ENCODE measurements around the gene MUC20.
"Not testable (repeated sequence)": the region's sequence is repeated elsewhere in the genome, so short reads cannot be mapped to it uniquely, and the experiment has no call there.

MUC20 gene

GRCh38 chr3:195693428-195694216, 27.2 kb upstream of the MUC20 start:
- DNase-seq, result no peak

DNA sequence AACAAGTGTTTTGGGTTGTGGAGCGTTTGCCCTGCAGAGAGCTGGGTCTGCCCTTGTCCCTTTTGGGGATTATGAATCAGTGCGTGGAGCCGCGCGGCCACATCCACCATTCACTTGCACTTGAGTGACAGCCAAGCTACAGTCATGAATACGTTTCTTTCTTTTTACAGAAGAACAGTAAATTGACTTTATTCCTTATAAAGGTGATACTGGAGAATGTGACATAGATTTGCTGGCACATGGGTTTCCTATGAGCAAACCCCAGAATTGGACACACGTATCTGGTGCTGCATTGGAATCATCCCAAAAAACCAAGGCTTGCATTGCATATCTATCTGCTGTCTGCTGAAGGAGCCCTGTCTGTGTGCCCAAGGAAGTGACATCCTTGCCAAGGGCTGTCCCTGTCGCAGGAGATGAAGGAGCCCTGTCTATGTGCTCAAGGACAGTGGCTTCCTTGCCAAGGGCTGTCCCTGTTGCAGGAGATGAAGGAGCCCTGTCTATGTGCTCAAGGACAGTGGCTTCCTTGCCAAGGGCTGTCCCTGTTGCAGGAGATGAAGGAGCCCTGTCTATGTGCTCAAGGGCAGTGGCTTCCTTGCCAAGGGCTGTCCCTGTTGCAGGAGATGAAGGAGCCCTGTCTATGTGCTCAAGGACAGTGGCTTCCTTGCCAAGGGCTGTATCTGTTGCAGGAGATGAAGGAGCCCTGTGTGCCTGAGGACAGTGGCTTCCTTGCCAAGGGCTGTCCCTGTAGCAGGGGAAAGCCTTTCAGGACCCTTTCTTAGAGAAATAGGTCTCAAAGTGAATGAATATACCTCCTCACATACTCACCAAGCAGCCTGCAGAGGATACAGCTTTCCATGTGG, 26.3 kb upstream of the MUC20 start:
- DNase-seq, result not testable (repeated sequence)

DNA sequence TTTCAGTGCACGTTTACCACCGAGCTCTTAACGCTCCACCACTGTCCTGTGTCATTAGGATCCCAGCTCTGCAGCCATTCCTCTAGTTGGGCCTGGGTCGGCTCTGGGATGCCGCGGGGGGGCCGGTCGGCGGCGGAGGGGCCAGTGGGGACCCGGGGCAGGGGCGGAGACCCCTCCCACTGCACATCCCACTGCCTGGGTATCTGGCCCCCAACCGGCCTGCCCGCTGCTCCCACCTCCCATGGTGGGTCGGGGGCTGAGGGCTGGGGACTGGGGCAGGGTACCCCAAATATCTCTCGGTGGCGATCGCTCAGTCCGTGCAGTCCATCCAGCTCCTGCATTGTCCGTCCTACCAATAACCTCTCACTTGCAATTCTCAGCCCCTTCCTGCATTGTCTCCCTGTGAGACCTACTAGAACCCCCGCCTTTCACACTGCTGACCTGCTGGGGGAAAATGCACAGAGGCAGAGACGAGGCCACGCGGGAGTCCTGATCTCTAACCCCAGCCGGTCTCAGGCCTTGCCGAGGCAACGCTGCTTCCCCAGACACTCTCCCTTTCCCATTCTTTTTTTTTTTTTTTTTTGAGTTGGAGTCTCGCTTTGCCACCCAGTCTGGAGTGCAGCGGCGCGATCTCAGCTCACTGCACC, 24.0 kb upstream of the MUC20 start:
- DNase-seq, result no peak

- no peak for DNase-seq
Observed at GRCh38 chr3:195697582-195698324, 23.0 kb upstream of the MUC20 start.

DNA sequence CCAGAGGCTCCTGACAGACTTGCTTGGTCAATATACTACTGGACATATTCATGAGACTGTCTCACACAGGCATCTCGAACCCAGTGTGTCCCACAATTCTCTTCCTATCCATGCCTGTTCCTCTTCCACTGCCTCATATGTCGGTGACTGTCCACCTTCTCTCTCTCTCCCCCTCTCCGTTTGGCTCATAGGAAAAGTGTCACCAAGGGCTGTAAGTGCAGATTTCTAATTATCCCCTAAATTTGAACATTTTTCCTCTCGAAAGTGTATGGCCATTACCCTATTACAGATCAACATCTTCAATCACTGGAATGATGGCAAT, 22.5 kb upstream of the MUC20 start:
- DNase-seq, result no peak

DNA sequence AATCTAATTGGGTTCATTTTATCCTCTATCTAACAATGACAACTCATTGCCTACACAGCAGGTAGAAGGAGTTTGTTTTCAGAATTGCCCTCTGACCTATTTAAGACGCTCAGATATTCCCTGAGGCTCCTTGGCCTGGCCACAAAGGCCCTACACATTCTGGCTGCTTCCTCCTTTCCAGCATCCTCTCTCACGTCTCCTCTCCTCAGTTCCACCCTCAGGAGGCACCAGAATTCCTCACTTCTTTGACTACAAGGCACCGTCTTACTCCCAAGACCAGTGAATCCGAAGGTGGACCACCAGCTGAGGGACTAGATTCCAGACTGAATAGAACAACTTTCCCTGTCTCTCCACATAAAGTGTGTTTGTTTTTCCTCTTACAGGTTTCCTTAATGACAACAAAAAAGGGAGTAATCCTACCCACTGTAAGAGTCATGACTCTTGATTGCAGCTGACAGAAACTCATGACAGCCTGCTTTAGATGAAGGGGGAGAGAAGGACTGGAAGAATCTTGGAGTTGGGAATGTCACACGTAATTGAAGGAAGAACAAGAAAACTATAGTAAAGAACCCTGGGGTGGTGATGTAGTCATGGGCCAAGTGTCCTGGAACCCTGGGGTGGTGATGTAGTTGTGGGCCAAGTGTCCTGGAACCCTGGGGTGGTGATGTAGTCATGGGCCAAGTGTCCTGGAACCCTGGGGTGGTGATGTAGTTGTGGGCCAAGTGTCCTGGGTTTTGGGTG, 22.0 kb upstream of the MUC20 start:
- no peak for DNase-seq

- no peak for DNase-seq
Observed at GRCh38 chr3:195699388-195699771, 21.4 kb upstream of the MUC20 start.

GRCh38 chr3:195699860-195700259, 20.9 kb upstream of the MUC20 start:
- no peak for DNase-seq

- DNase-seq, result no peak
Observed at GRCh38 chr3:195700319-195700718, 20.5 kb upstream of the MUC20 start.

DNA sequence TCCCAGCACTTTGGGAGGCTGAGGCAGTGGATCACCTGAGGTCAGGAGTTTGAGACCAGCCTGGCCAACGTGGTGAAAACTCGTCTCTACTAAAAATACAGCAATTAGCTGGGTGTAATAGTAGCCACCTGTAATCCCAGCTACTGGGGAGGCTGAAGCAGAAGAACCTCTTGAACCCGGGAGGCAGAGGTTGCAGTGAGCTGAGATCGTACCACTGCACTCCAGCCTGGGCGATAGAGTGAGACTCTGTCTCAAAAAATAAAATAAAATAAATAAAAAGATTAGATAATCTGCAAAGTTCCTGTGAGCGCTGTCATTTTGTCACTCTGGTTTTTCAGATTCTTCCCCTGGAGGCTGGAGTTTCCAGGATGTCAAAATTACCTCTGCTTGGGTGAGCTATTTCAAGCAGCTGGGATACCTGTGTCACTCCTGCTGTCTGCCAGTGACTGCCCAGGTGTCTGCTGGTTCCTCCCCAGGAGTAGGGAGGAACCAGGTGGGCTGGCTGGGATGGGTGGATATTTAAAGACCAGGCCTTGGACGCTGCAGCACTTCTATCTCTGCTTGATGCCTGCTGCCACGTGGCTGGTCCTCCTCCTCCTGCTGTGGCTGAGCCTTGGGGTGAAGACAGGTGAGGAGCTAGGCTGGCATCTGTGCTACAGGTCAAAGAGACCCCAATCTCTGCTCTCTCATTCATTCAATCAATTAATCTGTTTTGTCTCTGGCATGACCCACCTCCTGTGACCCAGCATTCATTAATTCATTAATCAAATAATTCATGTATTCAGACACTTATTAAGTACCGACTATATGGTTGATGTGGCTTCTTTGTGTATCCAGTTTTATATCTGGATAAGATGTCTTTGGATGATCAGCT, 19.5 kb upstream of the MUC20 start:
- DNase-seq, result no peak

DNA sequence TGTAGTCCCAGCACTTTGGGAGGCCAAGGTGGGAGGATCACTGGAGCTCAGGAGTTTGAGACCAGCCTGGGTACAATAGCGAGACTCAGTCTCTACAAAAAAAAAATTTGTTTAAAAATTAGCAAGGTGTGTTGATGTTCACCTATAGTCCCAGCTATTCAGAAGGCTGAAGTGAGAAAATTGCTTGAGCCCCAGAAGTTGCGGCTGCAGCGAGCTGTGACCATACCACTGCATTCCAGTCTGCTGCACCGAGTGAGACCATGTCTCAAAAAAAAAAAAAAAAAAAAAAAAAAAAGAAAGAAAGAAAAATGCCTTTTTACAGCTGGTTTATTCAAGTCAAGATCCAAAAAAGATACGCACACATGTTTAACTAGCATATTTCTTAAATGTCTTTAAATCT, 17.0 kb upstream of the MUC20 start:
- DNase-seq, result no peak

GRCh38 chr3:195704433-195704999, 16.3 kb upstream of the MUC20 start:
- no peak for DNase-seq

GRCh38 chr3:195705081-195705991, 15.4 kb upstream of the MUC20 start:
- DNase-seq, result no peak

GRCh38 chr3:195708061-195708460, 12.7 kb upstream of the MUC20 start:
- DNase-seq, result no peak

DNA sequence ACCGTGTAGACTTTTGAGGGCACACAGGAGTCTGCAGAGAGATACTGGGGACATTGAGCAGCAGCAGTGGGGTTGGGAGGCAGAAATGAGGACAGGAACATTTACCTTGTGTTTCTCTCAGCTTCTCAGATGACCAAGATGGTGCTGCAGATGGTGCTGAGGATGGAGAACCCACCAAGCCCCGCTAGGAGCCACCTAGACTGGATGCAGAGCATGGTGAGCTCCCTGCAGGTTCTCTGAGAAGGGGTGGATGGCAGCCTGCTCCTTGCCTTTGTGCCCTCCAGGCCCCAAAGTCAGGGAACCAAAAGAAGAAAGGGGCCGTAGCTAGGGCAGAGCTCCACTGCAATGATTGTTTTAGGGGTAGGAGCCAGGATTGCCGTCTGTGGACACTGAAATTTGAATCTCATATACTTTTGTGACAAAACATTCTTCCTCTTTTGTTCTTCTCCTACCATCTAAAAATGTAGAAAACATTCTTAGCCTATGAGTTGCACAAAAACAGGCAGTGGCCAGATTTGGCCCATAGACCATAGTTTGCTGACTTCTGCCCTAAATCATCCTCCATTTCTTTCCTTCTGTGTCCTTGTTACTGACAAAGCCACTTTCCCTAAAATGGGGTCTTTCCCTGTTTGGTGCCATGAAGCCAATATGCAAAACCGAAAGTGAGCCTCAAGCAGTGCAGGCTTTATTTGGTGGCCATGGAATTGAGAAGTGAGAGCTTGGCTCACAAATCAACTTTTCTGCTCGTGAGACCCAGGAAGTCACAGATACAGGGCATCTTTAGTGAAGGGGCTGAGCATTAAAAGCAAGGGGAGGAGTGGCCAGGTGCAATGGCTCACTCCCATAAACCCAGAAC, 11.9 kb upstream of the MUC20 start:
- DNase-seq, result no peak

DNA sequence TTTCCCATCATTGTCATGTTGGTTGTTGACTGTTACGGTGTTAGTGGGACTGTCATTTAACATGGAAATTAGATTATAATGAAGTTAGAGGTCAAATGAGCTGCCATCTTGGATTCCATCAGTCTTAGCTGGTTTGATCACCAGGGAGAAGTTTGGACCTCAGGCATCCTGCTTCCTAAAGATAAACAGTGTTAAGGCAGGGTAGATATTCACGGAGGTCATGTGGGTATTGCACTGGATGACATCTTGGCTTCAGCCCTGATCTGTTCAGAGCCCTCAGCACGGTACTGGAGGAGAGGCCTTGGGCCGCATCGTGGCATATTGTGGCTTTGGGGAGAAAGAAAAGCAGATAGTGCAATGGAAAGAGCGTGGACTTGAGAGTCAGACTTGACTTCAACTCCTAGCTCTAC, 11.1 kb upstream of the MUC20 start:
- DNase-seq, result no peak

DNA sequence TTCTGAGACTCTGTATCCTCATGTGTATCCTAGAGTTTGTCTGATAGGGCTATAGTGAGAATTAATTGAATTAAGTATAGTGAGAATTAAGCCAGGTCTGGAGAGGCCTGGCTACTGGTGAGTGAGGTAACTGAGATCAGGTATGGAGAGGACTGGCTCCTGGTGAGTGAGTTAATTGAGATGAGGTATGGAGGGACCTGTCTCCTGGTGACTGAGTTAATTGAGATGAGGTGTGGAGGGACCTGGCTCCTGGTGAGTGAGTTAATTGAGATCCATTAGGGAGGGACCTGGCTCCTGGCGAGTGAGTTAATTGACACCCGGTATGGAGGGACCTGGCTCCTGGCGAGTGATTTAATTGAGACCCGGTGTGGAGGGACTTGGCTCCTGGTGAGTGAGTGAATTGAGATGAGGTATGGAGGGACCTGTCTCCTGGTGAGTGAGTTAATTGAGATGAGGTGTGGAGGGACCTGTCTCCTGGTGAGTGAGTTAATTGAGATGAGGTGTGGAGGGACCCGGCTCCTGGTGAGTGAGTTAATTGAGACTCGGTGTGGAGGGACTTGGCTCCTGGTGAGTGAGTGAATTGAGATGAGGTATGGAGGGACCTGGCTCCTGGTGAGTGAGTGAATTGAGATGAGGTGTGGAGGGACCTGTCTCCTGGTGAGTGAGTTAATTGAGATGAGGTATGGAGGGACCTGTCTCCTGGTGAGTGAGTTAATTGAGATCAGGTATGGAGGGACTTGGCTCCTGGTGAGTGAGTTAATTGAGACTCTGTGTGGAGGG, 10.5 kb upstream of the MUC20 start:
- DNase-seq, result not testable (repeated sequence)
